Measurements from ENCODE around the gene ISLR.

DNA sequence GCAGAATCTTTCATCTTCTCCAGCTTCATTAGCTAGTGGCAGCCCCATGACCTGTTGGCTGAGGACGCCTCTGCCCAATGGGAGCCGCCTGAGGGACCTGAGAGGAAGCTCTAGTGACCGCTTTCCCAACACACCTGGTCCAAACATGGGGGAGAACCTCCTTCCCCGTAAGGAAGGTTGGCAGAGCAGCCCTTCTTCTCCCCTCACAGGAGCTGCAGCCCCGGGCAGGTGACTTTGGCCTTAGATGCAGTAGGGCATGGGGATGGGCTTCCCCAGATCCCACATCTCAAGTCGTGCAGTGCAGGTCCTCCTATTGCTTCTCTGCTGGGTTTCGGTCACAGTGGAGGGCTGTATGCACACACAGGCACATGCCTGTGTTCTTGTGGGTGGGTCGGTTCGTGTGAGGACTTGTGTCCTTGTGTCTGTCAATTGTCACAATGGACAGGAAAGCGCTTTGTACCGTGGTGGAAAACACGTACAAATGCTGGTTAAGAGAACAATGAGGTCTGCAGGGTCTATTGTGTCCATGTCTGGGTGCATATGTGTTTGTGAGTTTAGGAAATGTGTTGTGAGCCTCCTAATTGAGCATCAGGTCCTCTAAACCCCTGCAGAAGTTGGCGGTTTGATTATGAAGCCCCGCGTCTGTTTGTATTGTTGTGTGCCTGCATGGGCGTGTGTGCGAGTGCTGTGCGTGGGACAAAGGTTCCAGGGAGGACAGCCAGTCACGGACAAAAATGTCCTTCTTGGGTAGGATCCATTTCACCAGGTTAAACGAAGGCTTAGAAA, 41.7 kb upstream of the ISLR start:
- TF ChIP-seq, protein P1, sequence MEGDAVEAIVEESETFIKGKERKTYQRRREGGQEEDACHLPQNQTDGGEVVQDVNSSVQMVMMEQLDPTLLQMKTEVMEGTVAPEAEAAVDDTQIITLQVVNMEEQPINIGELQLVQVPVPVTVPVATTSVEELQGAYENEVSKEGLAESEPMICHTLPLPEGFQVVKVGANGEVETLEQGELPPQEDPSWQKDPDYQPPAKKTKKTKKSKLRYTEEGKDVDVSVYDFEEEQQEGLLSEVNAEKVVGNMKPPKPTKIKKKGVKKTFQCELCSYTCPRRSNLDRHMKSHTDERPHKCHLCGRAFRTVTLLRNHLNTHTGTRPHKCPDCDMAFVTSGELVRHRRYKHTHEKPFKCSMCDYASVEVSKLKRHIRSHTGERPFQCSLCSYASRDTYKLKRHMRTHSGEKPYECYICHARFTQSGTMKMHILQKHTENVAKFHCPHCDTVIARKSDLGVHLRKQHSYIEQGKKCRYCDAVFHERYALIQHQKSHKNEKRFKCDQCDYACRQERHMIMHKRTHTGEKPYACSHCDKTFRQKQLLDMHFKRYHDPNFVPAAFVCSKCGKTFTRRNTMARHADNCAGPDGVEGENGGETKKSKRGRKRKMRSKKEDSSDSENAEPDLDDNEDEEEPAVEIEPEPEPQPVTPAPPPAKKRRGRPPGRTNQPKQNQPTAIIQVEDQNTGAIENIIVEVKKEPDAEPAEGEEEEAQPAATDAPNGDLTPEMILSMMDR (IDR thresholded peaks at IDR 0.05), result no peak
- no peak for TF ChIP-seq POLR2A (IDR thresholded peaks at IDR 0.05)

All from body of pancreas (tissue), 4 donors.